H9 (cell line): ENCODE results near the gene ZNF10. TPM values are rescaled to one million over a fixed set of nuclear protein-coding genes. Genes with fewer than 3 reads are reported as not detected.

ENCODE experiments used
- DNase-seq: peaks from one replicate; pipeline ENCODE4 v3.0.0-alpha.2; 2017
- H2AFZ ChIP-seq: one replicate; pipeline ENCODE4 v1.6.1; 2013; ENCODE audit warnings: mild to moderate bottlenecking, low read length, control low read depth, moderate library complexity
- H2AK5ac ChIP-seq: 2 replicates; pipeline ENCODE4 v1.6.1; 2013; ENCODE audit warnings: low read length, control low read depth, mixed read lengths; ENCODE audit not compliant: insufficient read length
- H2BK120ac ChIP-seq: one replicate; pipeline ENCODE4 v1.6.1; 2013; ENCODE audit warnings: low read depth, mild to moderate bottlenecking, low read length, control low read depth, inconsistent platforms; ENCODE audit not compliant: poor library complexity, severe bottlenecking
- H2BK12ac ChIP-seq: 2 replicates; pipeline ENCODE4 v1.6.1; 2013; ENCODE audit warnings: low read length, control low read depth, mixed read lengths, low read depth; ENCODE audit not compliant: insufficient read length
- H2BK15ac ChIP-seq: 2 replicates; pipeline ENCODE4 v1.6.1; 2013; ENCODE audit warnings: low read depth, low read length, control low read depth
- H2BK20ac ChIP-seq: one replicate; pipeline ENCODE4 v1.6.1; 2013; ENCODE audit warnings: low read depth, mild to moderate bottlenecking, low read length, control low read depth, inconsistent platforms; ENCODE audit not compliant: poor library complexity, severe bottlenecking
- H2BK5ac ChIP-seq: 2 replicates; pipeline ENCODE4 v1.6.1; 2013; ENCODE audit warnings: low read length, control low read depth, mixed read lengths; ENCODE audit not compliant: insufficient read length
- H3K14ac ChIP-seq: 2 replicates; pipeline ENCODE4 v1.6.1; 2013; ENCODE audit warnings: low read length, control low read depth; ENCODE audit not compliant: insufficient read depth
- H3K18ac ChIP-seq: 2 replicates; pipeline ENCODE4 v1.6.1; 2013; ENCODE audit warnings: low read depth, mild to moderate bottlenecking, mixed read lengths, low read length, control low read depth; ENCODE audit not compliant: insufficient read length
- H3K23ac ChIP-seq: 2 replicates; pipeline ENCODE4 v1.6.1; 2013; ENCODE audit warnings: low read length, control low read depth, mixed read lengths, low read depth; ENCODE audit not compliant: insufficient read length
- H3K23me2 ChIP-seq: 2 replicates; pipeline ENCODE4 v1.6.1; 2013; ENCODE audit warnings: low read depth, mild to moderate bottlenecking, mixed read lengths, low read length, control low read depth; ENCODE audit not compliant: insufficient read length, poor library complexity, severe bottlenecking
- H3K27ac ChIP-seq: 2 replicates; pipeline ENCODE4 v1.5.1; 2013; ENCODE audit warnings: low read length, control low read depth, mixed read lengths, low read depth; ENCODE audit not compliant: insufficient read length
- H3K27me3 ChIP-seq: 2 replicates; pipeline ENCODE4 v1.6.1; 2013; ENCODE audit warnings: low read length, control low read depth, inconsistent platforms; ENCODE audit not compliant: insufficient read depth
- H3K4ac ChIP-seq: 2 replicates; pipeline ENCODE4 v1.6.1; 2013; ENCODE audit warnings: low read depth, mild to moderate bottlenecking, control low read depth, inconsistent platforms, low read length, moderate library complexity
- H3K4me1 ChIP-seq: 2 replicates; pipeline ENCODE4 v1.6.1; 2013; ENCODE audit warnings: low read length, control low read depth, inconsistent platforms; ENCODE audit not compliant: insufficient read depth
- H3K4me2 ChIP-seq: 2 replicates; pipeline ENCODE4 v1.6.1; 2013; ENCODE audit warnings: low read length, control low read depth, mixed read lengths; ENCODE audit not compliant: insufficient read length, insufficient read depth
- H3K56ac ChIP-seq: 2 replicates; pipeline ENCODE4 v1.6.1; 2013; ENCODE audit warnings: low read depth, mild to moderate bottlenecking, mixed read lengths, low read length, control low read depth; ENCODE audit not compliant: insufficient read length
- H3K79me1 ChIP-seq: 2 replicates; pipeline ENCODE4 v1.6.1; 2013; ENCODE audit warnings: low read depth, mild to moderate bottlenecking, moderate library complexity, low read length, control low read depth, inconsistent platforms; ENCODE audit not compliant: insufficient read depth, poor library complexity, severe bottlenecking
- H3K79me2 ChIP-seq: 2 replicates; pipeline ENCODE4 v1.6.1; 2013; ENCODE audit warnings: low read length, control low read depth, inconsistent platforms; ENCODE audit not compliant: insufficient read depth
- H3K9ac ChIP-seq: 2 replicates; pipeline ENCODE4 v1.6.1; 2013; ENCODE audit warnings: low read length, control low read depth, mixed read lengths; ENCODE audit not compliant: insufficient read length; ENCODE audit errors: extremely low read depth
- H3K9me3 ChIP-seq: one replicate; pipeline ENCODE4 v1.6.1; 2013; ENCODE audit warnings: low read depth, low read length, inconsistent platforms; ENCODE audit not compliant: control insufficient read depth
- H3T11ph ChIP-seq: one replicate; pipeline ENCODE4 v1.6.1; 2013; ENCODE audit warnings: mild to moderate bottlenecking, low read length, control low read depth, inconsistent platforms
- H4K20me1 ChIP-seq: one replicate; pipeline ENCODE4 v1.6.1; 2013; ENCODE audit not compliant: control insufficient read depth, insufficient read length, insufficient read depth
- H4K5ac ChIP-seq: 2 replicates; pipeline ENCODE4 v1.6.1; 2013; ENCODE audit warnings: low read depth, mild to moderate bottlenecking, mixed read lengths, low read length, control low read depth; ENCODE audit not compliant: insufficient read length
- H4K8ac ChIP-seq: replicated peaks from 2 replicates; pipeline ENCODE4 v1.6.1; 2013; ENCODE audit warnings: low read length, control low read depth, mixed read lengths, low read depth; ENCODE audit not compliant: insufficient read length
- H4K91ac ChIP-seq: 2 replicates; pipeline ENCODE4 v1.6.1; 2013; ENCODE audit warnings: low read depth, mild to moderate bottlenecking, moderate library complexity, mixed read lengths, low read length, control low read depth; ENCODE audit not compliant: insufficient read length
- H3K27ac Mint-ChIP-seq, 3 experiments: 2 replicates in 2 of 3; 3 replicates in 1 of 3; pipeline ENCODE4 v1.8.0; 2020 to 2021; ENCODE audit warnings: mixed read lengths in 3 of 3, mild to moderate bottlenecking in 1 of 3, moderate library complexity in 1 of 3
- H3K27me3 Mint-ChIP-seq: 2 replicates; pipeline ENCODE4 v1.8.0; 2021; ENCODE audit warnings: low read depth, mild to moderate bottlenecking, moderate library complexity, mixed read lengths
- H3K36me3 Mint-ChIP-seq, 3 experiments: 2 replicates in 2 of 3; 3 replicates in 1 of 3; pipeline ENCODE4 v1.8.0; 2020 to 2021; ENCODE audit warnings: low read depth in 3 of 3, mixed read lengths in 3 of 3; ENCODE audit not compliant: insufficient read depth in 1 of 3
- H3K4me1 Mint-ChIP-seq, 2 experiments: 2 replicates each; pipeline ENCODE4 v1.8.0; 2020; ENCODE audit warnings: mixed read lengths in 2 of 2
- H3K4me3 Mint-ChIP-seq, 2 experiments: 2 replicates in 1 of 2; 3 replicates in 1 of 2; pipeline ENCODE4 v1.8.0; 2020 to 2021; ENCODE audit warnings: mild to moderate bottlenecking in 2 of 2, mixed read lengths in 2 of 2, moderate library complexity in 1 of 2
- H3K9me3 Mint-ChIP-seq, 2 experiments: 2 replicates in 1 of 2; 3 replicates in 1 of 2; pipeline ENCODE4 v1.8.0; 2020; ENCODE audit warnings: mild to moderate bottlenecking in 2 of 2, mixed read lengths in 2 of 2, moderate library complexity in 1 of 2
- CTCF ChIP-seq: fragments of 200-600 bp; sonication (generic); conservative IDR thresholded peaks from 3 replicates; pipeline ENCODE4 v1.8.0; 2021; ENCODE audit warnings: antibody characterized with exemption, mild to moderate bottlenecking
- WGBS: extraction: QIAGEN DNeasy Blood & Tissue Kit; methylation state at CpG from one replicate; pipeline ENCODE4 v1.1.7; 2013; ENCODE audit warnings: missing lambda C conversion rate, low lambda C conversion rate, mixed read lengths; ENCODE audit not compliant: insufficient read length; ENCODE audit errors: extremely low coverage; 5-methylcytosine and 5-hydroxymethylcytosine counted together
- total RNA-seq: library from RNA; stranded (reverse); gene quantifications from 2 replicates; pipeline ENCODE4 v1.2.1, GENCODE V29; 2021

ZNF10 gene
- total RNA-seq, 1 experiment from 2014 or later, result 15.3 TPM

- H3K27ac Mint-ChIP-seq, result no peak overlapping the region
- peaks cover 4 to 25% (median 6%) of the 10 kb centered on the region in 3 experiments; a peak in 4 of 7 replicates for H3K36me3 Mint-ChIP-seq
- no peaks in the 10 kb centered on the region; the same call in 1 of the 2 replicates for H3K27me3 Mint-ChIP-seq
- Histone ChIP-seq H3K14ac (no peak overlapping the region), H4K5ac (no peak overlapping the region), H4K91ac (no peak overlapping the region), H3K4me1 (no peaks in the 10 kb centered on the region), H4K8ac (no peak overlapping the region), H3K23ac (no peak overlapping the region), H3K4ac (no peak overlapping the region), H2BK15ac (no peak overlapping the region), H3K79me2 (no peaks in the 10 kb centered on the region), H2BK5ac (no peak overlapping the region), H3K56ac (no peak overlapping the region), H3K79me1 (no peaks in the 10 kb centered on the region), H2AFZ (no peak overlapping the region), H2AK5ac (no peak overlapping the region), H4K20me1 (no peaks in the 10 kb centered on the region), H3K23me2 (no peaks in the 10 kb centered on the region), H3K27me3 (no peaks in the 10 kb centered on the region), H3T11ph (no peak overlapping the region), H3K18ac (no peak overlapping the region), H3K4me2 (no peak overlapping the region), H2BK12ac (no peak overlapping the region), H2BK120ac (no peak overlapping the region), H3K27ac (no peak overlapping the region), H3K9ac (no peak overlapping the region), H2BK20ac (no peak overlapping the region), H3K9me3 (peaks cover 42% of the 10 kb centered on the region)
- H3K4me1 Mint-ChIP-seq, result no peaks in the 10 kb centered on the region
- DNase-seq, result no peak
- TF ChIP-seq CTCF, result no peak
- no CpG with 5 or more reads among the region's 3 CpGs for WGBS
- no peak overlapping the region for H3K4me3 Mint-ChIP-seq
- peaks cover 82 to 85% of the 10 kb centered on the region in 2 experiments for H3K9me3 Mint-ChIP-seq
Measured at GRCh38 chr12:133165776-133166175, 35.3 kb downstream of the ZNF10 start.
